ENCODE measurements around the gene TIMP3. TPM values are rescaled to one million over a fixed set of nuclear protein-coding genes. Genes with fewer than 3 reads are reported as not detected.

The TIMP3 gene
- total RNA-seq, 1 experiment from 2014 or later, result 3.3 TPM

GRCh38 chr22:32802237-32802765 is 796 bp downstream of the TIMP3 start:
- Mint-ChIP-seq H3K36me3 (no peaks in the 10 kb centered on the region), H3K27me3 (ENCODE audit: low read depth) (peaks cover 54% of the 10 kb centered on the region), H3K9me3 (no peaks in the 10 kb centered on the region), H3K4me3 (peak overlapping the region; percentile 72), H3K4me1 (peaks cover 44% of the 10 kb centered on the region), H3K27ac (no peak overlapping the region)
- TF ChIP-seq NFE2L1 (CRISPR knock-in tag; IDR thresholded peaks at IDR 0.05) (no peak), USF1 (CRISPR knock-in tag; IDR thresholded peaks at IDR 0.05) (no peak), ZNF121 (CRISPR knock-in tag; IDR thresholded peaks at IDR 0.05) (no peak), CREM (CRISPR knock-in tag; IDR thresholded peaks at IDR 0.05) (no peak), NR3C1 (CRISPR knock-in tag; conservative IDR thresholded peaks at IDR 0.05; ENCODE audit: low read depth) (no peak), ZNF425 (CRISPR knock-in tag; conservative IDR thresholded peaks at IDR 0.05) (no peak), GABPB1 (CRISPR knock-in tag; IDR thresholded peaks at IDR 0.05) (no peak), OVOL2 (CRISPR knock-in tag; IDR thresholded peaks at IDR 0.05; ENCODE audit: borderline replicate concordance) (no peak), ATF2 (CRISPR knock-in tag; IDR thresholded peaks at IDR 0.05; ENCODE audit: borderline replicate concordance, low read depth) (no peak), ZBTB21 (CRISPR knock-in tag; IDR thresholded peaks at IDR 0.05; ENCODE audit: borderline replicate concordance) (no peak), ZSCAN18 (CRISPR knock-in tag; IDR thresholded peaks at IDR 0.05) (no peak), SP1 (CRISPR knock-in tag; conservative IDR thresholded peaks at IDR 0.05) (no peak), FOXK1 (CRISPR knock-in tag; IDR thresholded peaks at IDR 0.05) (no peak), MAX (CRISPR knock-in tag; IDR thresholded peaks at IDR 0.05) (no peak), JUN (CRISPR knock-in tag; IDR thresholded peaks at IDR 0.05) (no peak), ETV6 (CRISPR knock-in tag; IDR thresholded peaks at IDR 0.05) (no peak), ZNF532 (CRISPR knock-in tag; IDR thresholded peaks at IDR 0.05; ENCODE audit: borderline replicate concordance) (no peak)
- DNase-seq (ENCODE audit: low spot score), result no peak
- ChIA-PET POLR2A (interaction anchor here (0.6 to 1.4 kb wide), 6 partner anchors 7 to 505 kb away, joined by 3 to 6 read pairs (median 3); no protein-coding TSS in a partner anchor), CTCF (interaction anchor here (0.9 to 3.0 kb wide), 2 partner anchors 8 to 408 kb away, joined by 3 to 10 read pairs; no protein-coding TSS in a partner anchor)
- ATAC-seq, result no peak
